ENCODE measurements around the gene TXNDC2.
"Not testable (repeated sequence)": the region's sequence is repeated elsewhere in the genome, so short reads cannot be mapped to it uniquely, and the experiment has no call there.

TXNDC2 gene

DNA sequence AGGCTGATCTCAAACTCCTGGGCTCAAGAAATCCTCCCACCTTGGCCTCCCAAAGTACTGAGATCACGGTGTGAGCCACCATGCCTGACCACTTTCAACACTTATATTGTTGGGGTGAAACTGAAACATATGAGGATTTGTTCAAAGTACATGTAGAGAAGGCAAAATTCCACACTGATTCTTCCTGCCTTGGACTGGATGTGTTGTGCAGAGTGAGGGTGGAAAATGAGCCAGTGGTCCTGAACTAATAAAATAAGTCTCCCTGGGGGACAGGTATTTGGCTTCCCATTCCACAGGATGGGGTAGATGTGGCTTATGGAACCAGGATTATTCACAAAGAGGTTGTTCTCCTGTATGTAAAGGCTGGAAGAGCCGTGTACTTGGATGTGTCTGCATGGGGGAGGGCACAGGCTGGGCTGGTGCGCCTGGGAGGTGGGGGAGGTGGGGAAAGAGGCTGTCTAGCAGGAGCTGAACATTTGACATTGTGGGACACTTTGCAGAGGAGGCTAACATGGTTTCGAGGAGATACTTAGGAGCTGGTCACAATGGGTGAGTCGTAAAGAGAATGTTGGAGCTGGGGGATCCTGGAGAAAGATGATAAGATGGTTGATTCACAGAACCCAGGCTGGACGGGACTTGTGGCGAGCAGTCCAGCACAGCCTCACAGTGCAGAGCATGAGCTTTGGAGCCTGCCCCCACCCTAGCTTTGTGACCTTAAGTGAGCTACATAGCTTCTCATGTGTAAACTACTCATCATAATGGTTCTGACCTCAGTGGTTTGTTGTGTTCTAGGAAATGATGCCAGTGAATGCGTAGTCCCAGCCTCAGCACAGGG is at the start of gene TXNDC2:
TXNDC2 (plus strand) TSS at position 804 of the 835 bp plus-strand sequence. CDS start 708 bp downstream, outside the sequence.
- no peak for DNase-seq (ENCODE audit: low spot score)

DNA sequence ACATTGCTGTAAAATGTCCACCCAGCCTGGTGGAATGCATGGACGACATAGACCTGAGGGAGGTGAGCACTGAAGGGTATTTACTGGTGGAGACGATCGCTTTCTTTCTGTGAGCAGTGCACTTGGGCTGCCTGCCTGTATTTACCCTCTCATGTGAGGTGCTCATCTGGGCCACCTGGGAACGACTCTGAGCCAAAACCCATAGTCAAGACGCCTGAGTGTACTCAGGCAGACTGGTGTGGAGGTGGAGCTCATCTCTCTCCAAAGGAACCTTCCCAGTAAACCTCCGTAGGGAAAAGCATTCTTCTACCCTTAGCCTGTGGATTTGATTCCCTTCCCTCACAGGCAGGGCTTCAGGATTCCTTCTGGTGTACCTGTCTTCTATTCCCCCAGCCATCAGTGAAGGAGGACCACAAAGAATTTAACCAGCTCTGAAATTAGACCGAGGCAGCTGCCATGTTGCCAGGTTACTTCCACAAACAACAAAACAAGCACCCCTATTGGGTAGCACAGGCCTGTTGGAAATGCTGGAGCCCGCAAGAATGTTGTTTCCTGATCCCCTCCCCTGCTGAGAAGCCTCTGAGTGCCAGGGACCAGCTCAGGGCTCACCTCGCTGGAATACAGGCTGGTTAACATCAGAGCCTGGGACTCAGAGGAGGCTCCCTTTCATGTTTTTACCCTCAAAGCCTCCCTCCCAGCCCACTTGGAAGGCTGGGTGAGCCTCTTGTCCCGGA is 47.5 kb upstream of the TXNDC2 start:
- no peak for DNase-seq (ENCODE audit: low spot score)

DNA sequence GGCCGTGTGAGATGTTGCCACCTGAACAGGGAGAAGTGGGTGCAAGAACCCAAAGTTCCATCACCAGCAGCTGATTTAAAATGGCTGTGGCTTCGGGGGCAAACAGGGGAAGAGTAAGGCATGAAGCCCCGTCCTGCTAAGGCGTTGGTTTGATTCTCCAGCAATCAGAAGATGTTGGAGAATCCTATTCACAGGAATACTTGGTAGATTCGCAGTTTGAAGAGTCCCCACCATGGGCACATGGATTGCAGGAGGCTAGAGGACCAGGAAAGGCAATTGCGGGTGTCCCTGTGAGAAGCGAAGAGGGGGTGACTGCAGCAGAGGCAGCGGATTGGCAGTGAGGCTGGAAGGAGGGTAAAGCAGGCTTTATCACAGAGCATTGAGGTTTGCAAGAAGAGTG is 46.6 kb upstream of the TXNDC2 start:
- no peak for DNase-seq (ENCODE audit: low spot score)

DNA sequence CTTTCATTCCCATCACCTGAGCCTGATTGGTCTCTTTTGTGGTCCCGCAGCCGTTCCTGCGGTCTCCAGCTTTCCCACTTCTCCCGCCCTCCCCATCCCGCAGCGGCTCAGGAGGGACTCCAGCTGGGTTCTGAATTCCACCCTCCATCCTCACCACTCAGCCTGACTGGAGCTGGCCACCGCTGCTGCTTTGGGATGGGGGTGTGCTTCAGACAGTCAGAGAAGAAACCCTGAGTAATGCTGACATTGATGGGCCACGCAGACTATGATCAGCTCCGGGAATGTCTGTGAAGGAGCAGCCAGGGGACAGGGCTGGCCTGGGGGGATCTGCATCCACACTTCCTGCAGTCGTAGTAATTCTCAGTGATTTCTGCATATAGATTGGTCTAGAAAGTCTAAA is 45.9 kb upstream of the TXNDC2 start:
- DNase-seq (ENCODE audit: low spot score) = no peak

DNA sequence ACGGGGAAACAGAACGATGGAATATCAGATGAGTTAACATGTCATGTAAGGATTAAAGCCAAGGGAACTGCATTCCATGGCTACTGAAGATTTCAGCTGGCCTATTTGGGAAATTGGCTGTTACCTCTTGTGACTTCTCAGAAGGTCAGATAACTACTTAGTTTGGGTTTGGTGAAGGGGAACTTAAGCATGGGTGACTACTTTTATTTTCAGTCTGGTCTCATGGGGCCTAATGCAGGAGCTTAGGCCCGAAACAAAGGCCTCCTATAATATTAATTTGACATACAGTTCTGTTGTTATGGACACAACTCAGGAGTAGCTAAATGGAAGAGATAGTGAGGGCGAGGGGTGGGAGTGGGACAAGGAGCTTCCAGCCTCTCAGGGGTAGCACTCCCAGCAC is 44.0 kb upstream of the TXNDC2 start:
- DNase-seq (ENCODE audit: low spot score) = no peak

DNA sequence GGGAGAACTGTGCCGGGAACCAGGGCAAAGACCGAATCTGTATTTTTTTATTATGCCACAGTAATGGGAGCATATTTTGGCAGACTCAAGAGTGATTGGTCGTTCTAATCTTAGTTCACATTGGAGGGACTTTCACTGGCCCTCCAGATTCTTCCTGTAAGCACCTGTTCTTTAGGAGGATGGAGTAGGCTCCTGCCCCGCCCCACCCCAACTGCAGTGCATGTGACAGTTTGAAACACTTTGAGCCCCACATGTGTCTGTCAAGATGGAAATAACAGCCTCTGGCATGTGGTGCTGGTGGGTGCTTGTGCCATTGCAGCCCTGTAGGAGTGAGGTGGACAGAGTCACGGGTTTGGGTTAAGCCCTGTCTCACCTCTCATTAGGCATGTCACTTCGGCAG is 43.3 kb upstream of the TXNDC2 start:
- DNase-seq (ENCODE audit: low spot score) = no peak

DNA sequence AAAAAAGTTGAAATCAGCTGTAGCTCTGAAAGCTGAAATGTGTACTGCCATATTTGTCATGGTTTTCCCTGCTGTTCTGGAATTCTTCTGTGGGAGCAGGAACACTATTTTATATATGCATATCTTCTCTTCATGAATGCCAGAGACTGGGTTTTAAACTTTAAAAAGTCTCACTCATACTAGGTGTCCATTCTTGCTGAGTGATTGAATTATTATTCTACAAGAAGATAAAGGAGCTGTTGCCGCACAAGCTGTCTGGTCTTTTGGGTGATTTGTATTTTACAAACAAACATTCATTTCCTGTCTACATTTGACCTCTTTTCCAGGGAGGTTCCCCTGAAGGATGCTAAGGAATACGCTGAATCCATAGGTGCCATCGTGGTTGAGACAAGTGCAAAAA is 40.5 kb upstream of the TXNDC2 start:
- no peak for DNase-seq (ENCODE audit: low spot score)

DNA sequence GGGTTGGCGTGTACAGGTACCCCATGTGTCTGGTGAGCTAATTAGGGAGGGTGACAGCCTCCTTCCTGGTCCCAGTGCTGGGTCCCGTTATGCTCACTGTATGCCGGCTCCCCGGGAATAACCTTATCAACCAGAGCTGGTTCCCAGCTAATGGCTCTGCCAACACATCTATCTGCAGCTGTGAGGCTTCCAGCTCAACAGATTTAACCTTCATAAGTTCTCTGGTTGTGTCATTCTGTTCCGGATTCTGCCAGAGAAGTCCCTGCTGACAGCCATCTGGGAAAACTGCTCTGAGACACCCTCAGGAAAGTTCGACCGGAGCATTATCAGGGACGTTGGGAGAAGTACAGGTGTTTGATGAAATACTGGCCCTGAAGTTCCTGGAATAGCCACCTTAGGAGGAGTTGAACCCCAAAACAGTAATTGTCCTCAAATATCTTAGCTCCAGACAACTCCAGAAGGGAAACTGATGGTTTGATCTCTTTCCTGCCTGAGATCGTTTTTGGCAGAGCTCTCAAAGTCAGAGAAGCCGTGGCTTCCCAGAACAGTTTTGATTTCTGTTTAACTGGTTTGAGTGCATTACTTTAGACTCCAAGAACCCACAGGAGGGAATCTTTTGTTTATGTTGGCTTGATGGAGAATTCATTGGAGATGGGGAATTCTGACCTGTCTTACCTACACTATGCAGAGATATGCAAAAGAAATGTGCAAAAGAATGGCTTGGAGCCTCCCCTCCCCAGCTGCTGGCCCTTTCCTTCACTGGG is 39.4 kb upstream of the TXNDC2 start:
- no peak for DNase-seq (ENCODE audit: low spot score)

DNA sequence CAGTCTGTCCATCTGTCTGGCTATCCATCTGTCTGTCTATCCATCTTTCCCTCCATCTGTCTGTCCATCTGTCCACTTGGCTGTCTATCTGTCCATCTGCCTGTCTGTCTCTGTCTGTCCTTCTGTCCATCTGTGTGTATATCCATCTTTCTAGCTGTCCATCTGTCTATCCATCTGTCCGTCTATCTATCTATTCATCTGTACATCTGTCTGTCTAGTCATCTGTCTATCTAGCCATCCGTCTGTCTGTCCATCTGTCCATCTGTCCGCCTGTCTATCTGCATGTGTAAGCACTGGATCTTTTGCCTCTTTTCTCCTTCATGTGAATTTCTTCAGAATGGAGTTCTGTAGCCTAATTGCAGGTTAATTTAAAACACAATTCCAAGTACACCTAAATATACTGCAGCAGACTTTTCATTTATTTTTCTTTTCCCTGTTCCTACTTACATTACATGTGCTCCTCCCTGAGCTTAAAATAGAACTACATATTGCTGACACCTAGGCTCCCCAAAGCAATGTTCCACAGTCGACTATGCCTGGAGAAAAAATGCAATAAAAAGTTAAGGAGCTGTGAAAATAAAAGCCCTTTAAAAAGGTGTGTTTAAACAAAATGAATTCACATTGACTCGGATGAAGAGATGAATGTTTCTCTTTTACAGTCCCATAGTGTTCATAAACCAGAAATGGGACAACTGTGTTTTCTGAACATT is 37.4 kb upstream of the TXNDC2 start:
- no peak for DNase-seq (ENCODE audit: low spot score)

DNA sequence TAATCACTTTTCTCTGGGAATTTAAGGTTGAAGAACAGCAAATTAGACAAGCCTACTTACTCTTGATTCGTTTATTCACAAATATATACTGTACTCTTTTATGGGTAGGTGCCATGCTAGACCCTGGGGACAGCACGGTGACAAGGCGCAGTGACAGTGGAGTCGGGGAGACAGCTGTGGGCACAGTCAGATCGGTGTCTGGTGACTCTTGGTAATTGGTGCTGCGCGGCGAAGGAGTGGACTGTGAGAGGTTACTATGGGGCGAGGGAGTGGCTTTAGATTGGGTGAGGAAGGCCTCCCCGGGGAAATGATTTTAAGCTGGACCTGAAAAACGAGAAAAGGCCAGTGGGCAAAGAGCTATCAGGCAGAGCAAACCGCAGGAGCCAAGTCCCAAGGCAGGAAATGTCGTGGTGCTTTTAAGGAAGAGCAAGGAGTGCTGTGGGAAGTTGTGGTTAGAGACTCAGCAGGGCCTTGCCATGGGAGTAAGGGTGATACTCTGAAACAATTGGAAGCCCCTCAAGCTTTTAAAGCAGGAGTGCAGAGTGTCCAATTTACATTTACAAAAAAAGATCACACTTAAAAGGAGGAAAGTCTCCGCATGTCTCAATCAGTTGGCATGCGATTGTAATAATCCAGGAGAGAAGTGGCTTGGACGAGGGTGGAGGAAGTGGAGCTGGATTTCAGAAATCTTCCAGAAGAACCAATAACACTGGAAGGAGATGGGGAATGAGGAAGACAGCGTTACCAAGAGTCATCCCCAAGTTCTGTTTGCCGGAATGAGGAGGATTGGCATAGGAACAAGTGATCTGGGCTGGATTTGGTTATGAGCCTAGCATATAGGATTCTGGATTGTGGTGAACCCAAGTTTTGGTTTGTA is 36.1 kb upstream of the TXNDC2 start:
- no peak for DNase-seq (ENCODE audit: low spot score)

DNA sequence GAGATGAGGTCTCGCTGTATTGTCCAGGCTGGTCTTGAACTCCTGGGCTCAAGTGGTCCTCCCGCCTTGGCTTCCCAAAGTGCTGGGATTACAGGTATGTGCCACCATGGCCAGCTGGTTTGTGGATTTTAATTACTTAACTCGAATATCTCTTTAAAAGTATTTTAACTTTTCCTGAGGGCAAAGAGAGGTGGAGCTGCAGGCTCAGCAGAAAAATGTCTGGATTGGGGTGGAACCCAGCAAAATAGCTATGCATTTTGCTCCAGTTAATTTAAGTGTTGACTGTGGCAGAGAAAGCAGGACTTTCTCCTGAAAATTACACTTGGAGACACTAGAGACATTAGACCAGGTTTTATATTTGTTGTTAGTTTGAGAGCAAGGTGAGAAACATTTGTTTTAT is 35.5 kb upstream of the TXNDC2 start:
- no peak for DNase-seq (ENCODE audit: low spot score)

DNA sequence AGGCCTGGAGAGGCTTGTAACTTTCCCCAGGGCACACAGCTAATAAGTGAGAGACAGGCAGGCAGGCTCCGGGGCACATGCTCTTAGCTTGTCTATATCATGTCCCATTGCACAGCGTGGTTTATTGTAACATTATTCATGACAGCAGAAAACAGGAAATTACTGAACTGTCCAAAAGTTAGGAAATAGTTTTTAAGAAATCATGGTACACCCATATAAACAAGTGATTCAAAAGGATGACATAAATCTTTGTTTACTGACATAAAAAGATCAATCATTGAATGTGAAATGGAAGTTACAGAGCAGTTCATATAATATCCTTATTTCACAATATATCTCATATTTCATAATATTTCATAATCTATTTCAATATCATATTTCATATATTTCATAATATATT is 34.3 kb upstream of the TXNDC2 start:
- no peak for DNase-seq (ENCODE audit: low spot score)

DNA sequence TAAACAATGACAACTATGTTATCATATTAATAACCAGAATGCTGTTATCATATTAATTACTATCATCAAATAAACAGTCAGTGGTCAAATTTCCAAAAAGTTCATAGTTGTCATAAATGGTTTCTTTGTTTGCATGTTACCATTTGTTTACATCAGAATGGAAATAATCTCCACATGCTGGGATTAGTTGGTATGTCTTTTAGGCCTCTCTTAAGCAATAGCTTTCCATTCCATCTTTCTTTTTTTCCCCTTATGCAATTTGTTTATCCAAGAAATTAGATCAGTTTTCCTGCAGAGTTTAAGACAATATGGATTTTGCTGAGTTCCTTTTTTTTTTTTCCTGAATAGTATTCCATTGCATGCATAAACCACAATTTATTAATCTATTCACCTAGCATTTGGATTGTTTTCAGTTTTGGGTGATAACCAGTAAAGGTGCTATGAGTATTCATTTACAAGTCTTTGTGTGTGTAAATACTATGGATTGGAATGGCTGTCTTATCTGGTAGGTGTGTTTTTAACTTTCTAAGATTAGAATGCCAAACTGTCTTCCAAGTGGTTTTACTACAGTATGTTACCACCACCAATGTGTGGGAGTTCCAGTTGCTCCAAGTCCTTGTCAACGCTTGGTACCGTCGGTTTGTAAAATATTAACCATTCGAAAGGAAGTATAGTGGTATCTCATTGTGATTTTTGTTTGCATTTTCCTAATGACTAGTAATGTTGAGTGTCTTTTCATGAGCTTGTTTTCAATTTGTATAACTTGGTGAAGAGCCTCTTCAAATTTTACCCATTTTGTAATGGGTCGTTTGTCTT is 33.3 kb upstream of the TXNDC2 start:
- DNase-seq (ENCODE audit: low spot score) = no peak

DNA sequence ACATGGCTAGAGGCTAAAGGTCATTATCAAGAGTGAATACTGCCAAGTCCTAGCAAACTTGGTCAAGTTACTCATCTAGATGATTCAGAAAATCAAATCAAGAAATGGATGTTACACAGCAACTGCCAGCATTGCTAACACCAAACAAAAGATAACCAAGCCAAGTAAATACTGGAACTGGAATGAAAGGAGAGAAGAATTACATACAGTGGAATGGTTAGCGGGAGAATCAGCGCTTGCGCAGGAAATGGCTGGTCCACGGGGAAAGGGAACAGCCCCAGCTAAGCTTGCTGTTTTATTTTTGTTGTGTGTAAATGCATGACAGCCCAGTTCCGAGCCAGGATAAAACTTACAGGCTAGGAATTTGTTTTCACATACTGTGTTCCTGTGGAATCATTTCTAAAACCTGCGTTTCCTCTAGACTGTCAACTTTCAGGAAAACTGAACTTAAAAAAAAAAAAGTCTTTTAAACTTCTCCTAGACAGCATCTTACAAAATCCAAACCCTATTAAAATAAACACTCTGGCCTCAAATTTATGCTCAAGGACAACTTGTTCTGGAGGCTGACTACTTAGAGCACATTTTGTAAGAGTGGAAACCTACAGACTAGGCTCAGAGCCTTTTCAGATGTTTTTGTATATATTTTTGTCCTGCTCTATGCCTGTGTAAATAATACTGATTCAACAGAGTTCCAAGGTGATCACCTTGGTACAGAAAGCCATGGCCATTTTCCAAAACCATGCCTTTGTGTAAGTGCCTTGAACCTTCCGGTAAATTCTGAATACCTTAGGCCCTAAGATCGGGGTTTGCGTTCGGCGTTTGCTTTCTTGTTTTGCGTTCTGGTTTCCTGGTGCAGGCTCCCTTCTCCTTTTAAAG is 30.7 kb upstream of the TXNDC2 start:
- DNase-seq (ENCODE audit: low spot score) = no peak

DNA sequence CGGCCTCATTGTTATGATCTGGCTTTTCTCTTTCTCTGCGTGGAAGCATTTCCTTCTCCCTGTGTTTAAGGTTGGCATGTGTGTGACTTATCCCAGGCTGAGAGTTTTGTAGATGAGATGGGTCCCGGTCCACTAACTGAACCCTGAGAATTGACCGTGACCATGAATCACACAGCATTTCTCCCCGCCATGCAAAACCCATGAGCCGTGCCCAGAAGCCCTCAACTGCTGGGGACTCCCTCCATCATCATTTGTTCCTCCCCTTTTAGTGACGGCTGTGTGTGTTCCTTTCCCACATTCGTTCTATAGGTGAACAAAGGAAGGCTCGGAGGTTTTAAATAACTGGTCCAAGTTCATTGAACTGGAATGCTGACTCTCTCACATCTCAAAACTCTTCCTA is 30.1 kb upstream of the TXNDC2 start:
- DNase-seq (ENCODE audit: low spot score) = no peak

DNA sequence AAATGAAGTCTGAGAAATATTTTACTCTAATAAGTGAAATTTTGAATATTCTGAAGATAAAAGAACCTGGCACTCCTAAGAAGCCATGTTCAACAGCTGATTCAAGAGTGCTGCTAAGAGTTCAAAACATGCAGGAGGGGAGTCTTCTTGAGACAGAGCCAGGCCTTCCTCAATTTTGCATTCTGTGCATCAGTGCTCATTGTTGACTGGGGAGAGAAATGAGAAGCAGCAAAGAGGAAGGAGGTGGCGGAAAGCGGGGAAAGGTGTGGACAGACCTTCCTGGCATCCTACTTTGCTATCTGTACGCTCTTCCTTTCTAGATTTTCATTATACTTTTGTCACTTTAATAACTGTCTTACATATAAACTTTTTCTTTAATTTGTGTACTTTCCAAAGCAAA is 29.7 kb upstream of the TXNDC2 start:
- no peak for DNase-seq (ENCODE audit: low spot score)

DNA sequence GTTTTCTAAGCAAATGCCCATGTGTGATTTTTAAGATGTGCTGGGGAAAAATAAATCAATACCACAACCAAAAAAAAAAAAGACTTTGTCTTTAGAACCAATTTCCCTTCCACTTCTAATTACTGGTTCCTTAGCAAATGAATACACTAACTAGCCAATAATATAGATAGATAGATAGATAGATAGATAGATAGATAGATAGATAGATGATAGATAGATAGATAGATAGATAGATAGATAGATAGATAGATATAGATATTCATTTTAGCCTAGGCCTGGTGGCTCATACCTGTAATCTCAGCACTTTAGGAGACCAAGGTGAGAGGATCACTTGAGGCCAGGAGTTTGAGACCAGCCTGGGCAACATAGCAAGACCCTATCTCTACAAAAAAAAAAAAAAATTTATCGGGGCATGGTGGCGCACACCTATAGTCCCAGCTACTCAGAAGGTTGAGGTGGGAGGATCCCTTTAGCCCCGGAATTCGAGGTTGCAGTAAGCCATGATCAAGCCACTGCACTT is 28.2 kb upstream of the TXNDC2 start:
- not testable (repeated sequence) for DNase-seq (ENCODE audit: low spot score)

DNA sequence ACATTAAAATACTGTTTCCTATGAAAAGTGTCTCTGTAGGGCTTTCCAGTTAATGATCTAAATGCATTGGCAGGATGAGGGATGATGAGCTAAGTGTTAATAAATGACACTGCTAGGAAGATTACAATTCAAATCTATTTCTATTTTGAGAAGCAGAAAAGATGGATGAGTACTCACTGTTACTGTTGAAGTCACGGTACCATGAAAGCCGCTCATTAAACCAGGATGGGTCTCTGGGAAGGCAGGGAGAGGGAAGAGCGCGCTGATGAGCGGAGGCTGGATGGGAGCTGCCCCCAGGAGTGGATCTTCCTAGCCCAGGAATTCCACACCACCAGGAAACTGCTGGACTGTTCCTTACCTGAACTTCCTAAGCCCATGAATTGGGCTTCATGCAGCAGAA is 27.1 kb upstream of the TXNDC2 start:
- no peak for DNase-seq (ENCODE audit: low spot score)

DNA sequence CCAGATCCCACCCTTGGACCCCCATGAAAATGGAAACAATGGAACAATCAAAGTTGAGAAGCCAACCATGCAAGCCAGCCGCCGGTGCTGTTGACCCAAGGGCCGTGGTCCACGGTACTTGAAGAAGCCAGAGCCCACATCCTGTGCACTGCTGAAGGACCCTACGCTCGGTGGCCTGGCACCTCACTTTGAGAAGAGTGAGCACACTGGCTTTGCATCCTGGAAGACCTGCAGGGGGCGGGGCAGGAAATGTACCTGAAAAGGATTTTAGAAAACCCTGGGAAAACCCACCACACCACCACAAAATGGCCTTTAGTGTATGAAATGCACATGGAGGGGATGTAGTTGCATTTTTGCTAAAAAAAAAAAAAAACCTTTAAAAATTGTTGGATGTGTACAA is 26.5 kb upstream of the TXNDC2 start:
- no peak for DNase-seq (ENCODE audit: low spot score)
